GM12801 (cell line): Measurements from ENCODE around the gene RITA1.

Source experiments
- TF ChIP-seq, protein P1 (sequence below): IDR thresholded peaks from one replicate; pipeline ENCODE4 v1.5.1; 2011; ENCODE audit warnings: control low read depth; ENCODE audit not compliant: insufficient read length; ENCODE audit errors: extremely low read depth

Gene RITA1

DNA sequence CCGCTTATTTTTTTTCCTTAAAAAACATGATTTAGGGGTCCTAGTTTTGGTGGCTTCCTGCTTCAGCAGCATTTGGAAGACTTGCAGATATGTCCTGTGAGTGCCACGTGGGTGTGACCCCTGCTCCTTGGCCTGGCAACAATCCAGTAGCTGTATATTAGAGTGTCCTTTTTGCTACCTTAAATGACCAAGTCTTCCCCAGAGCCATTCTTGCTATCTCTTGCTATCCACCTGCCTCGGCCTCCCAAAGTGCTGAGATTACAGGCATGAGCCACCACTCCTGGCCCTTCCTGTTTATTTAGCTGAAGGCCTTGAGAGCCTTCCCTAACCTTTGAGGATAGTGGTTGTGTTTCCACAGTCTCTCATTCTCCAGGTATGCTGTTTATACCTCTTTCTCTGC is 52.8 kb downstream of the RITA1 start:
- TF ChIP-seq, protein P1, sequence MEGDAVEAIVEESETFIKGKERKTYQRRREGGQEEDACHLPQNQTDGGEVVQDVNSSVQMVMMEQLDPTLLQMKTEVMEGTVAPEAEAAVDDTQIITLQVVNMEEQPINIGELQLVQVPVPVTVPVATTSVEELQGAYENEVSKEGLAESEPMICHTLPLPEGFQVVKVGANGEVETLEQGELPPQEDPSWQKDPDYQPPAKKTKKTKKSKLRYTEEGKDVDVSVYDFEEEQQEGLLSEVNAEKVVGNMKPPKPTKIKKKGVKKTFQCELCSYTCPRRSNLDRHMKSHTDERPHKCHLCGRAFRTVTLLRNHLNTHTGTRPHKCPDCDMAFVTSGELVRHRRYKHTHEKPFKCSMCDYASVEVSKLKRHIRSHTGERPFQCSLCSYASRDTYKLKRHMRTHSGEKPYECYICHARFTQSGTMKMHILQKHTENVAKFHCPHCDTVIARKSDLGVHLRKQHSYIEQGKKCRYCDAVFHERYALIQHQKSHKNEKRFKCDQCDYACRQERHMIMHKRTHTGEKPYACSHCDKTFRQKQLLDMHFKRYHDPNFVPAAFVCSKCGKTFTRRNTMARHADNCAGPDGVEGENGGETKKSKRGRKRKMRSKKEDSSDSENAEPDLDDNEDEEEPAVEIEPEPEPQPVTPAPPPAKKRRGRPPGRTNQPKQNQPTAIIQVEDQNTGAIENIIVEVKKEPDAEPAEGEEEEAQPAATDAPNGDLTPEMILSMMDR, result no peak

DNA sequence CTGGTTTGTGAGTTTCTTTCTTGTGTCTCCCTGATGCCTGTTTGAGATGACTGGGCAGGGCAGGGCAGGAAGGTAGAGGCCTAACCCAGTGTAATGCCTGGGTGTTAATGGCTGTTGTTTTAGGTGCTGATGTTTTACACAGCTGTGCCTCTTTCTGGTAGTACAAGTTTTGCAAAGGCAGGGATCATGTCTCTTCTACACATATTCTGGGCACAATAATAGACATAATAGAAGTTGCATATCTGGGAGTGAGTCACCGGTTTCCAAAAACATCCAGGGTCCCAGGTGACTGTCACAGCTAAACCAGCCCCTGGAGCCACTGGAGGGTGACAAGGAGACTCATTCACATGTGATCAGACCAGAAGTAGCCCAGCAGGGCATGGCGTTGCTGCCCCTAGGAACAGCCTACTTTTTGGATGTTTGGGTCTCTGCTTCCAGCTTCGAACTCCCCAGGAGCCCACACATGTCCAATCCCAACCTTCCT is 53.8 kb downstream of the RITA1 start:
- TF ChIP-seq, protein P1, result no peak

DNA sequence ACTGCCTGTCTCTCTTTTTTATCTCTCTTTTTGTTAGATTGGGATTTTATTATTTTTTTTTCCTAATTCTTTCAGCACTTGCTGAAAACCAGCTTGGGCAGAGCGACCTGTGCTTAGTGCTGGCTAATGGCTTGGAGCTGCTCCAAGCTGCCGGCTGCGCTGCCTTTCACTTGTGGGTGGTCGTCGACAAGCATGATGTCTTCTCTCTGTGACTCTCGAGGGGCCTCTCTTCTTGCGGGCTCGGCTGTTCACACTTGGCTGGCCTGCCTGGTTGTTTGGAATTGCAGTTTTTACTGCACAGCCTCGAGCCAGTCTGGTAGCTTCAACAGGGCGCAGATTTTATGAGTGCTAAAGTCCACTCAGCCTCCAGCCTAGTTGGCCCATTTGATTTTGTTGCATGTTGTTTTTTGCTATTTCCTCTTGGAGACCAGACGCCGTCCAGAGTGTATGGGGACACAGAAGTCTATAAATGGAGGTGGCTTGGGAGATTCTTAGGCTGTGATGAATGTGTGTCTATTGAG is 54.4 kb downstream of the RITA1 start:
- TF ChIP-seq, protein P1, result no peak

DNA sequence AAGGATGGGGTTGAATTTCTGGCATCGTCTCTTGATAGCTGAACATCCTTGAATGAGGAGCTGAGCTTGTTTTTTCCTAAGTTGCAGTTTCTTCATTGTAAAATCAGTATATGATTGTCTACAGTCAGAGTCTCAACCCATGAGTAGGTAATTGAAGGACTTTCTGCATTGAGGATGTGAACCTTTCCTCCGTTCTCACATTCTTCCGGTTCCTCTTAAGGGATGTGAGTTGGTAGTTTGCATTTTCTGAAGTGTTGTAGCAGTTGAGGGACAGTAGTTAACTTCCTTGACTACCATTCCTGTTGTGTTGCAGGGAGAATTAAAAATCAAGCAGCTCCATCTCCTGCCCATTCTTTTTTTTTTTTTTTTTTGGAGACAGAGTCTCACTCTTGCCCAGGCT is 54.9 kb downstream of the RITA1 start:
- TF ChIP-seq, protein P1, result no peak

DNA sequence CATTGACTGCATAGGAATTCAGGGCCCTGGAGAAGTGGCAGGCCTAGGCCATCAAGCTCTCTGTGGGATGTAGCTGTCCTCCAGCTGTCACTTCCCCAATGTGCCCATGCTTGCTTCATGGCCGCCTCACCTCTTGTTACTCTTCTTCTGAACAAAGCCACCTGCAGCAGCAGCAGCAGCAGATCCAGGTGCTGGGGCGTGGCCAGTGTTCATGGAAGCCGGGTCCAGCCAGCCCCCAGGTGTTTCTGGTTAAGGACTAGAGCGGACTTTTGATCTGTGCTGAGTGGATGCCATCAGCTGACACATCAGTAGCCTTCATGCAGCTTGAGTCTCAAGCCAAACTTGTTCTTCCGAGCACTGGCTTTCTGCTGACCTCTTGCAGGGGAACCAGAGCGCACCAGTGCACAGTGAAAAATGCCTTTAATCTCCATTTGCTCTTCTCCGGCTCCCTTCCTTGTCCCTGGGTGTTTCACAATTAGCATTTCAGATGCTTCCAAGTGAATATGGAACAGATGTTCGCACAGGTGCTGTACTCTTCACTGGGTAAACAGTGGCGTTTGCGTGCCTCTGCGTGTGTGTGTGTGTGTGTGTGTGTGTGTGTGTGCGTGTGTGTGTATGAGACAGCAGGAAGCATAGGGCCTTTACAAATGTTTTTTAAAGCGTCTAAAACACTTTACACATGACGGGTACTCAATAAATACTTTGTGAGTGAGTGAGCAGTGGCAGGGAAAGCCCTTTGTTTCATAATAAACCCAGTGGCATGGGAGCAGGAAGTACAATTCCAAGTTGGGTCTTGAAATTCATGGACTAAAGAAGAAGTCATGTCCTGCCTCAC is 55.9 kb downstream of the RITA1 start:
- TF ChIP-seq, protein P1, result no peak
